WTC11 (cell line): ENCODE data around the gene PAM16. TPM values are rescaled to one million over a fixed set of nuclear protein-coding genes. Genes with fewer than 3 reads are reported as not detected.
A peak's percentile ranks its signal among the peaks of the same experiment; 100 is the strongest.

Source experiments
- ATAC-seq: fragments of 200-7000 bp; cut with Tn5 transposase; 2 replicates; pipeline ENCODE4 v1.10.0; 2021; ENCODE audit warnings: mild to moderate bottlenecking, moderate library complexity
- CTCF ChIA-PET: fragments of 300-600 bp; sonication (Branson Sonifier 250); formaldehyde crosslinking; loops from one replicate; lab custom pipeline; 2021; ENCODE audit warnings: antibody characterized with exemption; lab: Charles Lee
- POLR2A ChIA-PET: fragments of 350-600 bp; sonication (Branson Sonifier 250); formaldehyde crosslinking; loops from one replicate; lab custom pipeline; 2021; ENCODE audit warnings: antibody characterized with exemption; lab: Charles Lee
- DNase-seq: peaks from one replicate; pipeline ENCODE4 v3.0.0; 2021; ENCODE audit warnings: low spot score
- H3K27ac Mint-ChIP-seq: 2 replicates; pipeline ENCODE4 v1.8.0; 2021; ENCODE audit warnings: mixed read lengths
- H3K27me3 Mint-ChIP-seq: 2 replicates; pipeline ENCODE4 v1.8.0; 2021; ENCODE audit warnings: low read depth, mild to moderate bottlenecking, moderate library complexity, mixed read lengths
- H3K36me3 Mint-ChIP-seq: 2 replicates; pipeline ENCODE4 v1.8.0; 2021; ENCODE audit warnings: mixed read lengths
- H3K4me1 Mint-ChIP-seq: 2 replicates; pipeline ENCODE4 v1.8.0; 2022; ENCODE audit warnings: mixed read lengths
- H3K4me3 Mint-ChIP-seq: 2 replicates; pipeline ENCODE4 v1.8.0; 2021; ENCODE audit warnings: mild to moderate bottlenecking, moderate library complexity, mixed read lengths
- H3K9me3 Mint-ChIP-seq: 2 replicates; pipeline ENCODE4 v1.8.0; 2021; ENCODE audit warnings: mixed read lengths
- E2F1 ChIP-seq: sonication (generic); formaldehyde crosslinking; IDR thresholded peaks from 2 replicates; pipeline ENCODE4 v1.8.0; 2022; ENCODE audit warnings: mild to moderate bottlenecking, missing genetic modification reagents
- EMX1 ChIP-seq: fragments of 250-450 bp; sonication (Bioruptor Pico); IDR thresholded peaks from 2 replicates; pipeline ENCODE4 v1.8.0; 2021; ENCODE audit warnings: mild to moderate bottlenecking
- FOXP1 ChIP-seq: sonication (generic); formaldehyde crosslinking; IDR thresholded peaks from 2 replicates; pipeline ENCODE4 v1.8.0; 2022; ENCODE audit warnings: missing genetic modification reagents, mild to moderate bottlenecking, moderate library complexity, borderline replicate concordance
- KAT7 ChIP-seq: sonication (generic); formaldehyde crosslinking; IDR thresholded peaks from 2 replicates; pipeline ENCODE4 v1.8.1; 2023; ENCODE audit warnings: missing genetic modification reagents, mild to moderate bottlenecking, borderline replicate concordance
- MXD4 ChIP-seq: fragments of 250-450 bp; sonication (Bioruptor Pico); IDR thresholded peaks from 2 replicates; pipeline ENCODE4 v1.8.0; 2021; ENCODE audit warnings: mild to moderate bottlenecking, moderate library complexity, borderline replicate concordance
- OVOL2 ChIP-seq: fragments of 250-450 bp; sonication (Bioruptor Pico); IDR thresholded peaks from 2 replicates; pipeline ENCODE4 v1.9.0; 2021; ENCODE audit warnings: mild to moderate bottlenecking, borderline replicate concordance
- PRRX2 ChIP-seq: fragments of 250-450 bp; sonication (Bioruptor Pico); IDR thresholded peaks from 2 replicates; pipeline ENCODE4 v1.8.0; 2021; ENCODE audit warnings: mild to moderate bottlenecking
- ZBTB43 ChIP-seq: sonication (generic); formaldehyde crosslinking; IDR thresholded peaks from 2 replicates; pipeline ENCODE4 v1.8.1; 2023; ENCODE audit warnings: mild to moderate bottlenecking, missing genetic modification reagents
- ZNF121 ChIP-seq: sonication (generic); formaldehyde crosslinking; IDR thresholded peaks from 2 replicates; pipeline ENCODE4 v1.8.0; 2023; ENCODE audit warnings: missing genetic modification reagents
- ZNF317 ChIP-seq: sonication (generic); formaldehyde crosslinking; IDR thresholded peaks from 2 replicates; pipeline ENCODE4 v1.8.1; 2023; ENCODE audit warnings: low read depth, mild to moderate bottlenecking, moderate library complexity, missing genetic modification reagents, borderline replicate concordance
- ZNF396 ChIP-seq: fragments of 250-450 bp; sonication (Bioruptor Pico); IDR thresholded peaks from 2 replicates; pipeline ENCODE4 v1.8.0; 2021; ENCODE audit warnings: mild to moderate bottlenecking, moderate library complexity, borderline replicate concordance
- ZNF512 ChIP-seq: sonication (generic); formaldehyde crosslinking; IDR thresholded peaks from 2 replicates; pipeline ENCODE4 v1.8.1; 2022; ENCODE audit warnings: missing genetic modification reagents, borderline replicate concordance
- total RNA-seq: library from RNA; stranded (reverse); gene quantifications from 3 replicates; pipeline ENCODE4 v1.2.3, GENCODE V29; 2021
- TF ChIP-seq, protein P1 (sequence below): sonication (generic); formaldehyde crosslinking; IDR thresholded peaks from 2 replicates; pipeline ENCODE4 v1.8.0; 2022; ENCODE audit warnings: mild to moderate bottlenecking, missing genetic modification reagents
- TF ChIP-seq, protein P2 (sequence below): sonication (generic); formaldehyde crosslinking; IDR thresholded peaks from 2 replicates; pipeline ENCODE4 v1.8.1; 2023; ENCODE audit warnings: mild to moderate bottlenecking, missing genetic modification reagents
- TF ChIP-seq, protein P3 (sequence below): fragments of 250-450 bp; sonication (Bioruptor Pico); IDR thresholded peaks from 2 replicates; pipeline ENCODE4 v1.9.0; 2021; ENCODE audit warnings: mild to moderate bottlenecking

The PAM16 gene
- total RNA-seq, 1 experiment from 2014 or later, result 88.9 TPM

- no peak for TF ChIP-seq ZBTB43 (CRISPR knock-in tag)
Measured at GRCh38 chr16:4386451-4386805, 35.3 kb upstream of the PAM16 start (continued).

DNA sequence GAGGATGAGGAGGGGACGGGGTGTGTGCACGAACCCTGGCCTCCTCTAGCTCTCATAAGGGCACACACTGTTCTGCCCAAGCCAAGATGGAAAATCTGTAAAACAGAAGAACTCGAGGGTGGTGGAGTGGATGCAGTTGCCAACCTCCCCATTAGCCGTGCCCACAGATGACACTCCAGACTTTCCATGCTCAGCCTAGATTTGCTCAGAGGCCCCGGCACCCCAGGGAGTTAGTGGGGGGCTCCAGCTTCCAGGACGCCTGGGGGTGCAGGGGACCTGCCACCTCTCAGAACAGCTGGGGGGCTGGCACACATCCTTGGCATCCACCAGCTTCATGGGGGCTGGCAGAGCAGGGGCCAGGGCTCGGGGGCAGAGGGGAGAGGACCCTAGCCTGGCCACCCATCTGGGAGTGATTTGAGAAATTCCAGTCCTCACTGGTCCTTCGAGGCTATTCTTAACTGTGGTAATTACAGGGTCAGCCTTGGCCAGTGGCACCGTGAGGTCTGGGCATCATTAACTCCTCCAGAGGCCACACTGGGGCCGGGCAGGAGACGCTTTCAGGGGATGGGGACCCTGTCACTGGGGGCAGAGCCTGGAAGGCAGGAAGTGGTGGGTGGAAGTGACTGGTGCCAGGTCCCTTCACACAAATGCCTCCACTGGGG, 34.8 kb upstream of the PAM16 start:
- H3K4me3 Mint-ChIP-seq, result no peak overlapping the region
- CTCF ChIA-PET, result interaction anchor here (0.7 to 9.6 kb wide), 5 partner anchors 8 to 27 kb away, joined by 3 to 316 read pairs (median 6); no protein-coding TSS in a partner anchor
- peaks cover 22% of the 10 kb centered on the region for H3K4me1 Mint-ChIP-seq
- no peak for DNase-seq
- no peaks in the 10 kb centered on the region for H3K36me3 Mint-ChIP-seq
- TF ChIP-seq ZNF396 (CRISPR knock-in tag), result no peak
- no peak for TF ChIP-seq ZNF121 (CRISPR knock-in tag)
- TF ChIP-seq, protein P1, sequence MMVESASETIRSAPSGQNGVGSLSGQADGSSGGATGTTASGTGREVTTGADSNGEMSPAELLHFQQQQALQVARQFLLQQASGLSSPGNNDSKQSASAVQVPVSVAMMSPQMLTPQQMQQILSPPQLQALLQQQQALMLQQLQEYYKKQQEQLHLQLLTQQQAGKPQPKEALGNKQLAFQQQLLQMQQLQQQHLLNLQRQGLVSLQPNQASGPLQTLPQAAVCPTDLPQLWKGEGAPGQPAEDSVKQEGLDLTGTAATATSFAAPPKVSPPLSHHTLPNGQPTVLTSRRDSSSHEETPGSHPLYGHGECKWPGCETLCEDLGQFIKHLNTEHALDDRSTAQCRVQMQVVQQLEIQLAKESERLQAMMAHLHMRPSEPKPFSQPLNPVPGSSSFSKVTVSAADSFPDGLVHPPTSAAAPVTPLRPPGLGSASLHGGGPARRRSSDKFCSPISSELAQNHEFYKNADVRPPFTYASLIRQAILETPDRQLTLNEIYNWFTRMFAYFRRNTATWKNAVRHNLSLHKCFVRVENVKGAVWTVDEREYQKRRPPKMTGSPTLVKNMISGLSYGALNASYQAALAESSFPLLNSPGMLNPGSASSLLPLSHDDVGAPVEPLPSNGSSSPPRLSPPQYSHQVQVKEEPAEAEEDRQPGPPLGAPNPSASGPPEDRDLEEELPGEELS (CRISPR knock-in tag), result no peak
- H3K9me3 Mint-ChIP-seq, result no peaks in the 10 kb centered on the region
- POLR2A ChIA-PET, result interaction anchor here (1.7 kb wide), 1 partner anchor 13 kb away, joined by 5 read pairs; no protein-coding TSS in a partner anchor
- H3K27me3 Mint-ChIP-seq, result no peaks in the 10 kb centered on the region
- H3K27ac Mint-ChIP-seq, result peak overlapping the region; percentile 41; the same call in 1 of the 2 replicates
- no peak for ATAC-seq

DNA sequence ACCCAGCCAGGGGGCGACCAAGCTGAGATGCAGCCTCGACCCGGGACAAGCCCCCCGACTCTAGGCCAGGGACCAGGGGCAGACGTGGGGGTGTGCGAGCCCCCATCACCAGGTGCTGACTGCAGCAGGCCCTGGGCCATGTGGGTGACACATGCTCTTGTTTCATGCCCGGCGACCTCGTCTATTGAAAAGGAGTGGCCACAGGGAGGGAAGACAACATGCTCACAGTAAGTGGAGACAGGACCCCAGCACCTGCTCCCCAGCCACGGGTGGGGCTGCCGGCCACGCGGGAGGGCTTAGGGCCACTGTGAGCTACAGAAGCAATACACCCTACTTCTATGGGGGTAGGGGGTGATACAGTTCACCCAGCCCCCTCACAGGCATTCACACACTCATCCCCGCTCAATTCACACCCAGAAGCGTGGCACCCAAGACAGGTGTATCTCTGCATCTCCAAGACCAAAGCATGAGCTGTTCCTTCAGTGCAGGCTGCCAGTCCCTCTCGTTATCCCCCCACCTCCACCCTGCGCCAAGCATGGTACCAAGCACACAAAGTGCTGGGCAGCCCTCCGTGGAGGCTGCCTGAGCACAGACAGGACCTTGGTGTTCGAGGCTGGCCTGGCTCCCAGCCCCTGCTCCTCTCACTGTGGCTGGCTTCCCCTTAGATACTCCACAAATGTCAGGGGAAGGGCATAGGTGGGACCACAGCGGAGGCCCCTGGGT, 34.1 kb upstream of the PAM16 start:
- H3K27me3 Mint-ChIP-seq, result no peaks in the 10 kb centered on the region
- peaks cover 18% of the 10 kb centered on the region for H3K4me1 Mint-ChIP-seq
- no peak for ATAC-seq
- H3K9me3 Mint-ChIP-seq, result no peaks in the 10 kb centered on the region
- CTCF ChIA-PET, result interaction anchor here (0.7 to 1.4 kb wide), 2 partner anchors 19 to 26 kb away, joined by 3 read pairs; no protein-coding TSS in a partner anchor
- POLR2A ChIA-PET, result no interaction called here
- H3K27ac Mint-ChIP-seq, result peak overlapping the region; percentile 41; the same call in 1 of the 2 replicates
- DNase-seq, result no peak
- H3K4me3 Mint-ChIP-seq, result no peak overlapping the region
- no peaks in the 10 kb centered on the region for H3K36me3 Mint-ChIP-seq
- TF ChIP-seq EMX1 (CRISPR knock-in tag) (no peak), FOXP1 (CRISPR knock-in tag) (no peak), ZNF121 (CRISPR knock-in tag) (no peak), MXD4 (CRISPR knock-in tag) (no peak), KAT7 (no peak), ZNF317 (no peak), OVOL2 (no peak), PRRX2 (CRISPR knock-in tag) (no peak), E2F1 (CRISPR knock-in tag) (no peak), ZNF512 (CRISPR knock-in tag) (no peak)
- TF ChIP-seq, protein P2, sequence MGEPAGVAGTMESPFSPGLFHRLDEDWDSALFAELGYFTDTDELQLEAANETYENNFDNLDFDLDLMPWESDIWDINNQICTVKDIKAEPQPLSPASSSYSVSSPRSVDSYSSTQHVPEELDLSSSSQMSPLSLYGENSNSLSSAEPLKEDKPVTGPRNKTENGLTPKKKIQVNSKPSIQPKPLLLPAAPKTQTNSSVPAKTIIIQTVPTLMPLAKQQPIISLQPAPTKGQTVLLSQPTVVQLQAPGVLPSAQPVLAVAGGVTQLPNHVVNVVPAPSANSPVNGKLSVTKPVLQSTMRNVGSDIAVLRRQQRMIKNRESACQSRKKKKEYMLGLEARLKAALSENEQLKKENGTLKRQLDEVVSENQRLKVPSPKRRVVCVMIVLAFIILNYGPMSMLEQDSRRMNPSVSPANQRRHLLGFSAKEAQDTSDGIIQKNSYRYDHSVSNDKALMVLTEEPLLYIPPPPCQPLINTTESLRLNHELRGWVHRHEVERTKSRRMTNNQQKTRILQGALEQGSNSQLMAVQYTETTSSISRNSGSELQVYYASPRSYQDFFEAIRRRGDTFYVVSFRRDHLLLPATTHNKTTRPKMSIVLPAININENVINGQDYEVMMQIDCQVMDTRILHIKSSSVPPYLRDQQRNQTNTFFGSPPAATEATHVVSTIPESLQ (CRISPR knock-in tag), result no peak
- TF ChIP-seq, protein P3, sequence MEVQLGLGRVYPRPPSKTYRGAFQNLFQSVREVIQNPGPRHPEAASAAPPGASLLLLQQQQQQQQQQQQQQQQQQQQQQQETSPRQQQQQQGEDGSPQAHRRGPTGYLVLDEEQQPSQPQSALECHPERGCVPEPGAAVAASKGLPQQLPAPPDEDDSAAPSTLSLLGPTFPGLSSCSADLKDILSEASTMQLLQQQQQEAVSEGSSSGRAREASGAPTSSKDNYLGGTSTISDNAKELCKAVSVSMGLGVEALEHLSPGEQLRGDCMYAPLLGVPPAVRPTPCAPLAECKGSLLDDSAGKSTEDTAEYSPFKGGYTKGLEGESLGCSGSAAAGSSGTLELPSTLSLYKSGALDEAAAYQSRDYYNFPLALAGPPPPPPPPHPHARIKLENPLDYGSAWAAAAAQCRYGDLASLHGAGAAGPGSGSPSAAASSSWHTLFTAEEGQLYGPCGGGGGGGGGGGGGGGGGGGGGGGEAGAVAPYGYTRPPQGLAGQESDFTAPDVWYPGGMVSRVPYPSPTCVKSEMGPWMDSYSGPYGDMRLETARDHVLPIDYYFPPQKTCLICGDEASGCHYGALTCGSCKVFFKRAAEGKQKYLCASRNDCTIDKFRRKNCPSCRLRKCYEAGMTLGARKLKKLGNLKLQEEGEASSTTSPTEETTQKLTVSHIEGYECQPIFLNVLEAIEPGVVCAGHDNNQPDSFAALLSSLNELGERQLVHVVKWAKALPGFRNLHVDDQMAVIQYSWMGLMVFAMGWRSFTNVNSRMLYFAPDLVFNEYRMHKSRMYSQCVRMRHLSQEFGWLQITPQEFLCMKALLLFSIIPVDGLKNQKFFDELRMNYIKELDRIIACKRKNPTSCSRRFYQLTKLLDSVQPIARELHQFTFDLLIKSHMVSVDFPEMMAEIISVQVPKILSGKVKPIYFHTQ, result no peak
